Measurements from ENCODE around the gene CRTAC1.

GRCh38 chr10:97863808-97864207 lies 166.6 kb downstream of the CRTAC1 start:
- TF ChIP-seq CTCF (IDR thresholded peaks at IDR 0.05) = no peak
- TF ChIP-seq EP300 (IDR thresholded peaks at IDR 0.05) = no peak
- TF ChIP-seq POLR2AphosphoS5 (IDR thresholded peaks at IDR 0.05) = no peak
- no peak for TF ChIP-seq POLR2A (IDR thresholded peaks at IDR 0.05; ENCODE audit: low read depth)
